Neural progenitor cell (in vitro differentiated cells): ENCODE results near the gene PRSS12. TPM values are rescaled to one million over a fixed set of nuclear protein-coding genes. Genes with fewer than 3 reads are reported as not detected.

ENCODE experiments used
- DNase-seq: peaks from one replicate; pipeline ENCODE4 v3.0.0-alpha.2; 2016; ENCODE audit warnings: low spot score
- H2AFZ ChIP-seq: fragments of 200-600 bp; sonication (generic); replicated peaks from 2 replicates; pipeline ENCODE4 v1.6.1; 2016; ENCODE audit warnings: antibody characterized with exemption
- H3F3A ChIP-seq: fragments of 200-600 bp; sonication (generic); 2 replicates; pipeline ENCODE4 v1.6.1; 2016; ENCODE audit warnings: antibody characterized with exemption, low read depth
- H3K27ac ChIP-seq: fragments of 200-600 bp; sonication (generic); 2 replicates; pipeline ENCODE4 v1.5.1; 2016; ENCODE audit warnings: mild to moderate bottlenecking
- H3K27me3 ChIP-seq: fragments of 200-600 bp; sonication (generic); 2 replicates; pipeline ENCODE4 v1.6.1; 2016; ENCODE audit warnings: mild to moderate bottlenecking, moderate library complexity
- H3K36me3 ChIP-seq: fragments of 200-600 bp; sonication (generic); 2 replicates; pipeline ENCODE4 v1.5.1; 2016
- H3K4me1 ChIP-seq: fragments of 200-600 bp; sonication (generic); 2 replicates; pipeline ENCODE4 v1.6.1; 2016; ENCODE audit warnings: mixed run types
- H3K4me2 ChIP-seq: fragments of 200-600 bp; sonication (generic); 2 replicates; pipeline ENCODE4 v1.6.1; 2016
- H3K4me3 ChIP-seq: fragments of 200-600 bp; sonication (generic); 2 replicates; pipeline ENCODE4 v1.5.1; 2016
- H3K79me2 ChIP-seq: fragments of 200-600 bp; sonication (generic); 2 replicates; pipeline ENCODE4 v1.6.1; 2016; ENCODE audit warnings: low read depth
- H3K9ac ChIP-seq: fragments of 200-600 bp; sonication (generic); 2 replicates; pipeline ENCODE4 v1.6.1; 2016
- H3K9me3 ChIP-seq: fragments of 200-600 bp; sonication (generic); 2 replicates; pipeline ENCODE4 v1.5.1; 2016; ENCODE audit warnings: low read depth
- H4K20me1 ChIP-seq: fragments of 200-600 bp; sonication (generic); 2 replicates; pipeline ENCODE4 v1.6.1; 2016; ENCODE audit warnings: low read depth
- H3K27ac Mint-ChIP-seq: 3 replicates; pipeline ENCODE4 v1.8.0; 2021; ENCODE audit warnings: mixed read lengths
- H3K27me3 Mint-ChIP-seq: 2 replicates; pipeline ENCODE4 v1.8.0; 2022; ENCODE audit warnings: low read depth, mild to moderate bottlenecking, inconsistent platforms, moderate library complexity, mixed read lengths; ENCODE audit not compliant: insufficient read depth
- H3K36me3 Mint-ChIP-seq: 3 replicates; pipeline ENCODE4 v1.8.0; 2021; ENCODE audit warnings: mixed read lengths
- H3K4me1 Mint-ChIP-seq: 3 replicates; pipeline ENCODE4 v1.8.0; 2021; ENCODE audit warnings: mixed read lengths
- H3K4me3 Mint-ChIP-seq: 3 replicates; pipeline ENCODE4 v1.8.0; 2021; ENCODE audit warnings: mild to moderate bottlenecking, moderate library complexity, mixed read lengths
- H3K9me3 Mint-ChIP-seq: 3 replicates; pipeline ENCODE4 v1.8.0; 2020; ENCODE audit warnings: mixed read lengths
- CTCF ChIP-seq: fragments of 200-600 bp; sonication (generic); IDR thresholded peaks from 2 replicates; pipeline ENCODE4 v1.5.1; 2017; ENCODE audit warnings: antibody characterized with exemption, mild to moderate bottlenecking
- EZH2 ChIP-seq: fragments of 200-600 bp; sonication (generic); IDR thresholded peaks from 2 replicates; pipeline ENCODE4 v1.6.1; 2017; ENCODE audit warnings: antibody characterized with exemption, mild to moderate bottlenecking, moderate library complexity
- EZH2phosphoT487 ChIP-seq: fragments of 200-600 bp; sonication (generic); IDR thresholded peaks from 2 replicates; pipeline ENCODE4 v1.6.1; 2017; ENCODE audit warnings: antibody characterized with exemption
- total RNA-seq: library from RNA; depleted of rRNA; stranded (reverse); fragments of >200 nt; gene quantifications from 2 replicates; pipeline ENCODE4 v1.2.3, GENCODE V29; 2015; ENCODE audit warnings: low replicate concordance

Gene PRSS12
- total RNA-seq, 1 donor from 2014 or later: 1.9 TPM

DNA sequence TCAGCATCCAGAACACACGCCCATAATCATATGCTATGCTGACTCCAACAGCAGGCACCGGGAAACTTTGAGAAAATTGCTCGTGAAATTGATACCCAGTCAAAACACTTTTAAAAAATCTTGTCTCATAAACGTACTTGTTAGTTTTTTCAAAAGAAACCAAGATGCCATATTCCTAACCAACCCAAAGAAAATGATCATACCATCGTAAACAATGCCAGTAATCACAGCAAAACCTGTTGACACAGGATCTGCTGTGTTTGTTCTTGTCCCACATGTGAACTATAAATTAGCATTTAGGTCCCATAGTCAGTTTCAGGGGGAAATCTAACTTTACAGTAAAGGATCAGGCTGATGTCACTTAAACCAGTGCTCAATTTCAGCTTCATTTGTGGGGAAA lies 23.0 kb downstream of the PRSS12 start:
- Histone ChIP-seq H3K27me3 (no peaks in the 10 kb centered on the region), H2AFZ (no peak overlapping the region), H3K9me3 (no peaks in the 10 kb centered on the region), H3K36me3 (no peaks in the 10 kb centered on the region), H3K4me2 (no peak overlapping the region), H3K9ac (no peak overlapping the region), H3K79me2 (no peaks in the 10 kb centered on the region), H3K27ac (no peak overlapping the region), H4K20me1 (no peaks in the 10 kb centered on the region), H3K4me3 (no peak overlapping the region), H3F3A (no peaks in the 10 kb centered on the region), H3K4me1 (no peaks in the 10 kb centered on the region)
- no peaks in the 10 kb centered on the region for H3K9me3 Mint-ChIP-seq
- TF ChIP-seq EZH2phosphoT487 (no peak), CTCF (no peak), EZH2 (no peak)
- DNase-seq: no peak
- H3K36me3 Mint-ChIP-seq: no peaks in the 10 kb centered on the region
- no peak overlapping the region for H3K27ac Mint-ChIP-seq
- no peaks in the 10 kb centered on the region for H3K4me1 Mint-ChIP-seq
- no peak overlapping the region for H3K4me3 Mint-ChIP-seq
- no peaks in the 10 kb centered on the region for H3K27me3 Mint-ChIP-seq

DNA sequence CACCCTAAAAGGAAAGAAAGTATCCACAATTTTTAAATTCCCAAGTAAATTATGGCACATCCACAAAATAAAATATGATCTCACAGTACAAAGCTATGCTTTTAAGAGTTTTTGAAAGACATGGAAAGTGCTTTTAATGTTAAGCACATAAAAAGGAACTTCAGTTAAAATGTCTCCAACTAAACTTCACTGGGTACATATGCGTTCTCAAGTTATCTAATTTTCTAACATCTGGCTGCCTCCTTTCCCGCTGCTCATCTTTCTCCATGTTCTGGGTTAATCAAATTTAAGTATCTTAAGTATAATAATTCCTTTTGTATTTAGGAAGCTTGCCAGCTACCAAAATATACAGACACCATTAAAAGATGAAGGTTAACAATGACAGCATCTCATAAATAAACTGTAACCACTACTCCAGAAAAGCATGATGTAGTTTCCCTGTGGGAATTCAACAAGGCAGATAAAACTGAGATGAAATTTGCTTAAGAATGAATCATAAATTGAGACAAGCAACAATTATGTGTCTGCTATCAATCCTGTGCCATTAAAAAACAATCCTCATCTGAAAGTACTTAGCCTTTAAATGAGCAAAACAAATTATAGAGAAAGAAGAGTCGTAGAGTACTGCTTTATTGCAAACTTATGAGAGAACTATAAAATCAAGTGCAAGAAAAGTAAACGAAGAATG lies 25.1 kb downstream of the PRSS12 start:
- Histone ChIP-seq H2AFZ (no peak overlapping the region), H4K20me1 (no peaks in the 10 kb centered on the region), H3K27ac (no peak overlapping the region), H3K27me3 (no peaks in the 10 kb centered on the region), H3K79me2 (no peaks in the 10 kb centered on the region), H3K9me3 (no peaks in the 10 kb centered on the region), H3K4me2 (no peak overlapping the region), H3K36me3 (no peaks in the 10 kb centered on the region), H3K4me1 (peaks cover 9% of the 10 kb centered on the region), H3F3A (no peaks in the 10 kb centered on the region), H3K9ac (no peak overlapping the region), H3K4me3 (no peak overlapping the region)
- Mint-ChIP-seq H3K4me1 (peaks cover 6% of the 10 kb centered on the region), H3K4me3 (no peak overlapping the region), H3K36me3 (no peaks in the 10 kb centered on the region), H3K9me3 (no peaks in the 10 kb centered on the region), H3K27ac (no peak overlapping the region), H3K27me3 (no peaks in the 10 kb centered on the region)
- DNase-seq: no peak
- TF ChIP-seq CTCF (no peak), EZH2phosphoT487 (no peak)

DNA sequence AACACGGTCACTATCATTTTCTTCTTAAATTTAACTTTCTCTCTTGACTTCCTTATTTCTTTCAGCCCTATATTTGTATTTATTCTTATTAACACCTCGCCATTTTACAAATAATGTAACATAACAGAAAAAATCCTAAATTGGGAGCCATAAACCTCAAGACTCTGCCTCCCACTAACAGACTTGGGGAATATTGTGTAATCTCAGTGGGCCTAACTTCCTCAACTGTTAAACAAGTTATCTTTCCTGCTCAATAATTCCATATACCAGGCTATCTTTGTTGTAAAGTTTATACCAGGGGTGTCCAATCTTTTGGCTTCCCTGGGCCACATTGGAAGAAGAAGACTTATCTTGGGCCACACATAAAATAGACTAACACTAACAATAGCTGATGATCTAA lies 26.2 kb downstream of the PRSS12 start:
- no peaks in the 10 kb centered on the region for H3K79me2 ChIP-seq
- Mint-ChIP-seq H3K4me3 (no peak overlapping the region), H3K36me3 (no peaks in the 10 kb centered on the region), H3K9me3 (no peaks in the 10 kb centered on the region), H3K27ac (no peak overlapping the region), H3K4me1 (peaks cover 8% of the 10 kb centered on the region), H3K27me3 (no peaks in the 10 kb centered on the region)
- no peaks in the 10 kb centered on the region for H4K20me1 ChIP-seq
- no peak overlapping the region for H3K4me3 ChIP-seq
- H3K9me3 ChIP-seq: no peaks in the 10 kb centered on the region
- peaks cover 10% of the 10 kb centered on the region for H3K4me1 ChIP-seq
- DNase-seq: no peak
- no peaks in the 10 kb centered on the region for H3K36me3 ChIP-seq
- H3K4me2 ChIP-seq: no peak overlapping the region
- H3K27ac ChIP-seq: no peak overlapping the region
- no peaks in the 10 kb centered on the region for H3F3A ChIP-seq
- no peak overlapping the region for H2AFZ ChIP-seq
- H3K9ac ChIP-seq: no peak overlapping the region
- no peak for TF ChIP-seq EZH2
- TF ChIP-seq CTCF: no peak
- TF ChIP-seq EZH2phosphoT487: no peak
- no peaks in the 10 kb centered on the region for H3K27me3 ChIP-seq
